ENCODE results near the gene SCO1. TPM values are rescaled to one million over a fixed set of nuclear protein-coding genes. Genes with fewer than 3 reads are reported as not detected.

The SCO1 gene
- total RNA-seq (10 to 100 TPM; 12.2 to 22.1 (median 17.9) TPM), polyA plus RNA-seq (10 to 100 TPM; 24.0 to 37.5 (median 26.7) TPM)

DNA sequence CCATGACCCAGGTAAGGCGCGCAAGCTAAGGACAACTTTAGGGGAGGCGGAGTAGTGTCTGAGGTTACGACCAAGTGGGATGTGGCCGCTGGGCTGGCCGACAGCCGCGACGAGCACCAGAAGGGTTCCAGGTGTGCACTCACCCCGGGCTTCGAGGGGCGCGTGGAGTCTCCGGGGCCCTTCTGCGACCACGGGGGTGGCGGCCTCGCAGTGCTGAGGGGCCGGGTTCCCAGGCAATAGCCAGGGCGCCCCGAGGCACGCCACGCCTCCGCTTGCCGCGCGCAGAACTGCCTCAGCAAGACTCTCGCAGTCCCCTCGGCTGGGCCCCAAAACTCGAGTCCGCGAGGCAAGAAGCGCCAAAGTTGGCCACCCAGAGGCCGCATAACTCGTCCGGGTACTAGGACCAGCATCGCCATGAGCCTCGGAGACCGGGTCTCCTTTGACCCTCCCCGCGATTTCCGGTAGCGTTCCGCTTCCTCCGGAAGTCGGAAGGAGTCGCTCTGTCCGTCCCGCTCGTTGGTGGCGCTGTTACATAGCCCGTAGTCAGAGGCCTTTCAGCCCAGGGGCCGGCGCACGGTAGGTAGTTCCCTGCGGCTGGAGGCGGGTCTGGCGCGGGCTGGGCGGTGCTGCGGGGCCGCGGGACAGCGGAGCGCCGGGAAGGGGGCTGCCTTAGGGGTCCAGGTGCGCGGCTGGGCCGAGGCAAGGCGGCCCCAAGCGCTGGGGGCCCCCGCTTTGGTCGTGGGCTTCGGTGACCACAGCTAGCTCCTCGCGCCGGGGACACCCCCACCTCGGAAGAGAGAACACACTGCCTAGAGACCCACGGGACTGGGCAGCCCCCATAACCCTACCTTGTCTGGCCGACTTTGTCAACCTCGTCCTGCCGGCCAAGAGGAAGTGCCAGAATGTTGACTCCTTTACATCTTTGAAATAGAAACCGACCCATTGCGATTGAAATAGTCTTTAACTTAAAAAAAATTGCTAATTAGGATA, at the start of gene SCO1, which contains the start of gene ADPRM:
Gene SCO1 (minus strand): TSS at position 442 of the 990 bp plus-strand sequence. CDS start 26 bp downstream, at position 416.
Gene ADPRM (plus strand): TSS at position 503 of the 990 bp plus-strand sequence. CDS start 7,333 bp downstream, outside the sequence.
- WGBS, 2 donors, result 0% methylated on average over 84 of the region's 84 CpGs
- TF ChIP-seq CTCF (IDR thresholded peaks at IDR 0.05), result peak in 3 of 4 experiments; percentile 20 to 25 (median 21)
- peak; percentile 81 to 85 for TF ChIP-seq POLR2A (IDR thresholded peaks at IDR 0.05)
- peak; percentile 93 to 97 (median 94) for TF ChIP-seq POLR2AphosphoS5 (IDR thresholded peaks at IDR 0.05)
- no peak for TF ChIP-seq EP300 (IDR thresholded peaks at IDR 0.05)
- Histone ChIP-seq H3K4me3 (peak within 1 kb of the TSS; percentile 71 to 97 (median 86)), H3K9me3 (no peaks in the 10 kb centered on the region), H3K36me3 (peaks cover 0 to 32% (median 10%) of the 10 kb centered on the region in 4 donors), H3K4me1 (peaks cover 0 to 34% (median 22%) of the 10 kb centered on the region in 4 donors), H3K27me3 (no peaks in the 10 kb centered on the region), H3K27ac (peak within 1 kb of the TSS; percentile 89 to 97 (median 94))
- intact Hi-C loops (cut with DNase I), result loop anchor here (2.0 kb wide), 1 partner anchor 31 kb away; no protein-coding TSS in a partner anchor
- peak; percentile 96 for DNase-seq

- peak; percentile 61 for DNase-seq
- intact Hi-C loops (cut with DNase I), result loop anchor here (10.0 kb wide), 1 partner anchor 560 kb away; no protein-coding TSS in a partner anchor
- 12 to 49% methylated on average over 6 of the region's 6 CpGs for WGBS, 2 donors
- H3K9me3 ChIP-seq, result no peaks in the 10 kb centered on the region
- H3K27me3 ChIP-seq, result no peaks in the 10 kb centered on the region
- TF ChIP-seq POLR2AphosphoS5 (IDR thresholded peaks at IDR 0.05), result no peak
- TF ChIP-seq POLR2A (IDR thresholded peaks at IDR 0.05), result no peak
- TF ChIP-seq EP300 (IDR thresholded peaks at IDR 0.05), result no peak
- TF ChIP-seq CTCF (IDR thresholded peaks at IDR 0.05), result no peak
- H3K27ac ChIP-seq, result no peak overlapping the region
- no peaks in the 10 kb centered on the region for H3K4me1 ChIP-seq
- H3K36me3 ChIP-seq, result no peaks in the 10 kb centered on the region
- no peak overlapping the region for H3K4me3 ChIP-seq
Measured at GRCh38 chr17:10745231-10745630, 47.9 kb upstream of the SCO1 start.

DNA sequence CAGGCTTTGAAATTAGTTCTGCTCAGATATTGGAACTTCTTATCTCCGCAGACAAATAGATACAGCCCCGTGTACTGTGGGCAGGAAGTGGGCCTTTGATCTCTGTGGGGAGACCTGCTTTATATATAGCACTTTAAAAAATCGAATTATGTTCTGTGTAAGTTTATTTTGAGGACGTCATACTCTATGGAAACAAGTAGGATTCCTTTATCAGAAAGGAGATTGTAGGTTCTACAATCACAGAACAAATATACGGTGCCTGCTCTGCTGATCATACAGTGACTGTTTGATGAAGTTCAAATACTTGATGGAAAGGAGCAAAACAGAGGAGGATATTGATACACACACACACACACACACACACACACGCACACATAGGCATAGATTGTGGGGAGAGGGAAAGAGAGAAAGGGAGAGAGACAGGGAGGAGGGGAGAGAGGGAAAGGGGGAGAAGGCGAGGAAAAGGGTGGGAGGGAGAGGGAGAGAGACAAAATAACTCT, 47.2 kb upstream of the SCO1 start:
- H3K27ac ChIP-seq, result no peak overlapping the region
- 13 to 32% methylated on average over 7 of the region's 7 CpGs for WGBS, 2 donors
- H3K9me3 ChIP-seq, result no peaks in the 10 kb centered on the region
- H3K4me1 ChIP-seq, result no peaks in the 10 kb centered on the region
- DNase-seq, result peak; percentile 18
- H3K4me3 ChIP-seq, result no peak overlapping the region
- no peaks in the 10 kb centered on the region for H3K36me3 ChIP-seq
- intact Hi-C loops (cut with DNase I), result loop anchor here (10.0 kb wide), 1 partner anchor 560 kb away; no protein-coding TSS in a partner anchor
- no peaks in the 10 kb centered on the region for H3K27me3 ChIP-seq
- no peak for TF ChIP-seq EP300 (IDR thresholded peaks at IDR 0.05)
- TF ChIP-seq CTCF (IDR thresholded peaks at IDR 0.05), result no peak
- TF ChIP-seq POLR2AphosphoS5 (IDR thresholded peaks at IDR 0.05), result no peak
- TF ChIP-seq POLR2A (IDR thresholded peaks at IDR 0.05), result no peak

DNA sequence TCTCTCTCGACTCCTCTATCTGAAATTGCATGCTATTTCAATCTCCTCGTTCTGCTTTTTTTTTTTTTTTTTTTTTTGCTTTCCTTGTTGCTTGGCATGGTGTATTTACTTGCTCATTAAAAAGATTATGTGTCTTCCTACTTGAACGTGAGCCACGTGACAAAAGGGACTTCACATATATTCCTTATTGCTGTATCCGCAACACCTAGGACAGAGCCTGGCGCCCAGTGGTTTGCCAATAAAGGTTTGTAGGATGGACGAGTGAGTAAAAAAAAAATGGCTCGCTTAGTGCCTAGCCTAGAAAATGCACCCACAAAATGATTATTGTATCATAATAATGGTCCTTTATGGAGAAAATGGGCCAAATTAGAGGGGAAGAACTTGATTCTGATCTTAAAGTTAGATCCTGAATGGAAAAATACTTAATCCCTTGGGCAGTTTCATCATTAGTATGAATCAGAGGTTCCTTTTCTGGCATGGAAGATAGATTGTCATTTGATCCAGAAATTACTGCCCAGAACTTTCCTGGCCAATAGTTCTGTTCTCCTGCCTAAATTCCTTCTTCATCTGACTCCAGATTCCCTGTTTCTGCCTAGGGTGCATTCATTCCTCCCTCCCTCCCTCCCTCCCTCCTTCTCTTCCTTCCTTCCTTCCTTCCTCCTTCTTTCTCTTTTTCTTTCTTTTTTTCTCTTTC, 46.1 kb upstream of the SCO1 start:
- Histone ChIP-seq H3K4me1 (no peaks in the 10 kb centered on the region), H3K9me3 (no peaks in the 10 kb centered on the region), H3K27ac (peak overlapping the region in 3 of 4 donors; percentile 12 to 55 (median 37)), H3K36me3 (no peaks in the 10 kb centered on the region), H3K27me3 (no peaks in the 10 kb centered on the region), H3K4me3 (no peak overlapping the region)
- WGBS, 2 donors, result 47 to 68% methylated on average over 8 of the region's 8 CpGs
- DNase-seq, result peak; percentile 49
- intact Hi-C loops (cut with DNase I), result loop anchor here (10.0 kb wide), 1 partner anchor 561 kb away; no protein-coding TSS in a partner anchor
- no peak for TF ChIP-seq CTCF (IDR thresholded peaks at IDR 0.05)
- no peak for TF ChIP-seq POLR2A (IDR thresholded peaks at IDR 0.05)
- TF ChIP-seq POLR2AphosphoS5 (IDR thresholded peaks at IDR 0.05), result no peak
- TF ChIP-seq EP300 (IDR thresholded peaks at IDR 0.05), result no peak

Data from sigmoid colon (tissue), 7 donors.